Urothelium cell line (cell line): Measurements from ENCODE around the gene PRIMPOL.
A peak's percentile ranks its signal among the peaks of the same experiment; 100 is the strongest.
"Not testable (repeated sequence)": the region's sequence is repeated elsewhere in the genome, so short reads cannot be mapped to it uniquely, and the experiment has no call there.

Source experiments
- DNase-seq: peaks from one replicate; pipeline ENCODE4 v3.0.0; 2011; ENCODE audit warnings: low spot score, mixed read lengths
- FAIRE-seq: peaks from 2 replicates; lab custom pipeline; 2011; peaks lifted over from hg19 to GRCh38; lab: Jason Lieb, UNC

Gene PRIMPOL

GRCh38 chr4:184649026-184649970 is at the start of gene PRIMPOL, which contains the start of gene CASP3:
Gene PRIMPOL, plus strand, starts transcription at chr4:184649738. Its CDS starts 7,403 bp downstream, at chr4:184657141.
Gene CASP3, minus strand, starts transcription at chr4:184649447. Its CDS starts 10,994 bp downstream, at chr4:184638453.
- FAIRE-seq (no peak), DNase-seq (peak; percentile 92)

- not testable (repeated sequence) for DNase-seq, FAIRE-seq
These were observed 48.6 kb upstream of the PRIMPOL start for GRCh38 chr4:184600982-184601381.

GRCh38 chr4:184602857-184603256 is 46.7 kb upstream of the PRIMPOL start:
- FAIRE-seq, DNase-seq: not testable (repeated sequence)

- not testable (repeated sequence) for DNase-seq, FAIRE-seq
These were observed 42.1 kb upstream of the PRIMPOL start for GRCh38 chr4:184607429-184607828.

- no peak for DNase-seq
- no peak for FAIRE-seq
These were observed 37.5 kb upstream of the PRIMPOL start for GRCh38 chr4:184612074-184612473.

GRCh38 chr4:184613405-184613804 is 36.1 kb upstream of the PRIMPOL start:
- no peak for FAIRE-seq
- no peak for DNase-seq

- no peak for DNase-seq
- FAIRE-seq: no peak
These were observed 35.0 kb upstream of the PRIMPOL start for GRCh38 chr4:184614509-184614908.

GRCh38 chr4:184616168-184616567 is 33.4 kb upstream of the PRIMPOL start:
- FAIRE-seq, DNase-seq: not testable (repeated sequence)

- DNase-seq (no peak), FAIRE-seq (no peak)
These were observed 32.6 kb upstream of the PRIMPOL start for GRCh38 chr4:184616633-184617551.

- DNase-seq: no peak
- FAIRE-seq: no peak
These were observed 31.8 kb upstream of the PRIMPOL start for GRCh38 chr4:184617600-184618196.

- DNase-seq (no peak), FAIRE-seq (no peak)
These were observed 29.2 kb upstream of the PRIMPOL start for GRCh38 chr4:184620212-184620867.

- DNase-seq (no peak), FAIRE-seq (no peak)
These were observed 28.0 kb upstream of the PRIMPOL start for GRCh38 chr4:184621518-184621917.

- DNase-seq, FAIRE-seq: not testable (repeated sequence)
These were observed 25.0 kb upstream of the PRIMPOL start for GRCh38 chr4:184624504-184624903.

GRCh38 chr4:184624972-184625554 is 24.5 kb upstream of the PRIMPOL start:
- no peak for DNase-seq
- FAIRE-seq: no peak

- FAIRE-seq: not testable (repeated sequence)
These were observed 23.5 kb upstream of the PRIMPOL start for GRCh38 chr4:184625783-184626596.

GRCh38 chr4:184628103-184628502 is 21.4 kb upstream of the PRIMPOL start:
- FAIRE-seq (no peak), DNase-seq (no peak)

More at GRCh38 chr4:184625783-184626596, 23.5 kb upstream of the PRIMPOL start:
- not testable (repeated sequence) for DNase-seq

- FAIRE-seq (no peak), DNase-seq (no peak)
These were observed 16.7 kb upstream of the PRIMPOL start for GRCh38 chr4:184632842-184633241.

- FAIRE-seq (no peak), DNase-seq (no peak)
These were observed 14.2 kb upstream of the PRIMPOL start for GRCh38 chr4:184635381-184635780.

- no peak for DNase-seq
- FAIRE-seq: no peak
These were observed 13.4 kb upstream of the PRIMPOL start for GRCh38 chr4:184636144-184636543.
